Mesothelial cell of epicardium (in vitro differentiated cells): Measurements from ENCODE around the gene SLC22A3. TPM values are rescaled to one million over a fixed set of nuclear protein-coding genes. Genes with fewer than 3 reads are reported as not detected.

ENCODE experiments used
- DNase-seq, 2 experiments: peaks; one replicate each; pipeline ENCODE4 v3.0.0; 2021; ENCODE audit warnings: low spot score in 2 of 2; ENCODE audit not compliant: unreplicated experiment in 2 of 2
- H3K27ac Mint-ChIP-seq: 2 replicates; pipeline ENCODE4 v1.8.0; 2021; ENCODE audit warnings: mixed read lengths
- H3K27me3 Mint-ChIP-seq: 2 replicates; pipeline ENCODE4 v1.8.0; 2021; ENCODE audit warnings: low read depth, mixed read lengths
- H3K36me3 Mint-ChIP-seq: 2 replicates; pipeline ENCODE4 v1.8.0; 2021; ENCODE audit warnings: mixed read lengths
- H3K4me1 Mint-ChIP-seq: 2 replicates; pipeline ENCODE4 v1.8.0; 2021; ENCODE audit warnings: mixed read lengths
- H3K4me3 Mint-ChIP-seq: 2 replicates; pipeline ENCODE4 v1.8.0; 2021; ENCODE audit warnings: mild to moderate bottlenecking, moderate library complexity, mixed read lengths
- H3K9me3 Mint-ChIP-seq: 2 replicates; pipeline ENCODE4 v1.8.0; 2021; ENCODE audit warnings: mixed read lengths
- CTCF ChIP-seq: fragments of 200-600 bp; sonication (generic); IDR thresholded peaks from one replicate; pipeline ENCODE4 v1.5.0; 2021; ENCODE audit warnings: antibody characterized with exemption; ENCODE audit not compliant: unreplicated experiment
- total RNA-seq: library from RNA; stranded (reverse); gene quantifications from 3 replicates; pipeline ENCODE4 v1.2.1, GENCODE V29; 2021

The SLC22A3 gene
- total RNA-seq, 1 donor from 2014 or later: 1.3 TPM

DNA sequence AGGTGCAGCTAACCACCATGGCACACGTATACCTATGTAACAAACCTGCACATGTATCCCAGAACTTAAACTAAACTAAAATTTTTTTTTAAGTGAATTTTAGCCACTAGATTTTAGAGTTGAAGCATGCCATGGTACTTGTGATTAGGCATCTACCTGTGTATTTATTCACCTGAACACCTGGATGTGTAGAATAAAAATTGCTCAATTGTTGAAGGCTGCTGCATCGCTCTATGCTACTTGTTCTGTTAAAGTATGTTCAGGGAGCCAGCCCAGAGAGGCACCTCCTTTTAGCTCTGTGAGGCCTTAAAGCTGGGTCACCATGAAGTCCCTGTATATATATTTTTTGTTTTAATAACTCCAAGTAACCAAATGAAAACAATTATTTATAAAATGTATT is 28.3 kb downstream of the SLC22A3 start:
- no peaks in the 10 kb centered on the region for H3K9me3 Mint-ChIP-seq
- H3K27ac Mint-ChIP-seq: no peak overlapping the region
- no peaks in the 10 kb centered on the region for H3K36me3 Mint-ChIP-seq
- no peak for TF ChIP-seq CTCF
- no peak for DNase-seq
- H3K4me1 Mint-ChIP-seq: no peaks in the 10 kb centered on the region
- no peak overlapping the region for H3K4me3 Mint-ChIP-seq
- H3K27me3 Mint-ChIP-seq: peaks cover 6% of the 10 kb centered on the region

GRCh38 chr6:160378218-160378617 is 30.0 kb downstream of the SLC22A3 start:
- Mint-ChIP-seq H3K9me3 (peaks cover 8% of the 10 kb centered on the region), H3K36me3 (no peaks in the 10 kb centered on the region), H3K27ac (no peak overlapping the region), H3K4me3 (no peak overlapping the region), H3K27me3 (peaks cover 3% of the 10 kb centered on the region), H3K4me1 (no peaks in the 10 kb centered on the region)
- DNase-seq: no peak
- TF ChIP-seq CTCF: no peak

GRCh38 chr6:160378882-160379281 is 30.7 kb downstream of the SLC22A3 start:
- H3K27ac Mint-ChIP-seq: no peak overlapping the region
- DNase-seq: no peak
- H3K9me3 Mint-ChIP-seq: peaks cover 8% of the 10 kb centered on the region
- TF ChIP-seq CTCF: no peak
- H3K4me1 Mint-ChIP-seq: no peaks in the 10 kb centered on the region
- no peak overlapping the region for H3K4me3 Mint-ChIP-seq
- H3K36me3 Mint-ChIP-seq: no peaks in the 10 kb centered on the region
- H3K27me3 Mint-ChIP-seq: peaks cover 1% of the 10 kb centered on the region

DNA sequence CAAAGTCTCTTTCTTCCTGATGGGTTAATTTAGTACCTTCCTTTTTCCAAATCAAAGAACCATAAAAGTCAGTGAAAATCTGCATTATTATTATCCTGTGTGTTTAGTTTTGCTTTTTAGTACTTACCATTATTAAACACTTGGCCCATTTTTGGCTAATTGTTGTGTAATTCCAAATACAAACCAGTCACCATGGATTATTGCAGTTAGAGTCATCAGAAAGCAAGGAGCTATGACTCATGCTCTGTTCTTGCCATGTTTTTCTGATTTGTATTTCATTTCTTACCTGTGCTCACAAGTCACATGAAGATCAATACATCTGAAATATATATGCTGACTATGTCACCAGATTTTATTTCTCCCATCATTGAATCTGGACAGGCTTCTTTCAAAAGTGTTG is 31.3 kb downstream of the SLC22A3 start:
- H3K9me3 Mint-ChIP-seq: peaks cover 8% of the 10 kb centered on the region
- H3K4me1 Mint-ChIP-seq: no peaks in the 10 kb centered on the region
- no peaks in the 10 kb centered on the region for H3K36me3 Mint-ChIP-seq
- TF ChIP-seq CTCF: no peak
- peaks cover 1% of the 10 kb centered on the region for H3K27me3 Mint-ChIP-seq
- no peak for DNase-seq
- H3K4me3 Mint-ChIP-seq: no peak overlapping the region
- no peak overlapping the region for H3K27ac Mint-ChIP-seq

DNA sequence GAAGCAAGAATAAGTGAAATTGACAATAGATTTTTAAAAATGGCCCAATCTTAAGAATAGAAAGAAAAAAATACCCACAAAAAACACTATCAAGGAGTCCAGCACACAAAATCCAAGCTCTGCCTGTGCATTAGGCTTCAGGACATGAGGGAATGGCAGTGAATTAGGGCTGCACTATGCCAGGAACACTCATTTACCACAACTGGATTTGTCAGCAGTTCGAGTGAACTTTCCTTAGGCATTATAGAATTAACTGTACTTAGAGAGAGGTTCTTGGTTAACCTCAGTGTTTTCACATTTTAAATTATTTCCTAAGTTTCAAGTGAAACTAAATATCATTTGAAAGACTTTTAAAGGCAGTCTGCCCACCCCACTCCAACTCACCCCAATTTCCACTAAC is 34.8 kb downstream of the SLC22A3 start:
- no peak for TF ChIP-seq CTCF
- no peak overlapping the region for H3K4me3 Mint-ChIP-seq
- H3K4me1 Mint-ChIP-seq: no peaks in the 10 kb centered on the region
- peaks cover 8% of the 10 kb centered on the region for H3K9me3 Mint-ChIP-seq
- H3K36me3 Mint-ChIP-seq: no peaks in the 10 kb centered on the region
- no peak overlapping the region for H3K27ac Mint-ChIP-seq
- H3K27me3 Mint-ChIP-seq: peaks cover 2% of the 10 kb centered on the region
- DNase-seq: no peak

- Mint-ChIP-seq H3K4me3 (no peak overlapping the region), H3K27ac (no peak overlapping the region), H3K9me3 (peaks cover 6% of the 10 kb centered on the region), H3K4me1 (no peaks in the 10 kb centered on the region), H3K27me3 (peaks cover 2% of the 10 kb centered on the region), H3K36me3 (no peaks in the 10 kb centered on the region)
- DNase-seq: no peak
- TF ChIP-seq CTCF: no peak
Measured at GRCh38 chr6:160386869-160387530, 38.8 kb downstream of the SLC22A3 start.
